HG02642 (cell line): Measurements from ENCODE around the gene ZFYVE26.
"Not testable (repeated sequence)": the region's sequence is repeated elsewhere in the genome, so short reads cannot be mapped to it uniquely, and the experiment has no call there.

ENCODE experiments used
- ATAC-seq: cut with Tn5 transposase; IDR thresholded peaks from one replicate; pipeline ENCODE4 v1.9.1; 2021; ENCODE audit warnings: mild to moderate bottlenecking; ENCODE audit not compliant: unreplicated experiment, poor library complexity

Gene ZFYVE26

DNA sequence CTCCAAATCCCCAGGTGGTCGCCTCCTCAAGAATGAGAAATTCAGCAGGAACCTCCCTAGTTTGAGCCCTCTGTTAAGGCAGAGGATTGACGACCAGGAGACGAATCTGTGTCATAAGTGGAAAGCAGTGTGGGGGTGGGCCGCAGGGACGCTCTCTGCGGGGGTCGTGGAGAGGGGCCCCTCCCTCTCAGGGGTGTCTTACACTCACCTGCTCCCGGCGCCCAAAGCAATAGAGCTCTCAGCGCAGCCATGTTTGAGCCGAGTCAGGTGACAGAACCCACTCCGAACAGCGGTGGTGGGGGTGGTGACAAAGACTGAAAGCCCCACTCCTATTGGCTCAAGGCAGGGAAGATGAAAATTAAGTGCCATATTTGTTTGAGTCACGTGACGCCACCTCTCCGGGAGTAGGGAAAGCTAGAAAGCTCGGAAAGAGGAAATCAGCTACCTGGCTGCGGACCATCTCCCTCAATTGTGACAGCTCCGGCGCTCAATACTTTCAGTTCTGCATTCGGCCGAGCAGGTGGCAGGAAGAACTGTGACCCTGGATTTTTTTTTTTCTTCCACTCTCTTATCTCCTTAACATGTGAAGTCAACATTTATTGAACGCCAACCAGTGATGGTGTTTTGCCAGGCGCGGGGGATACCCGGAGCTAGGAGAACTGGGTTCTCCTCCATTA lies at the start of gene ZFYVE26:
Gene ZFYVE26 (minus strand): TSS at position 265 of the 677 bp plus-strand sequence. CDS start 627 bp downstream, outside the sequence.
- ATAC-seq, result peak; percentile 88

DNA sequence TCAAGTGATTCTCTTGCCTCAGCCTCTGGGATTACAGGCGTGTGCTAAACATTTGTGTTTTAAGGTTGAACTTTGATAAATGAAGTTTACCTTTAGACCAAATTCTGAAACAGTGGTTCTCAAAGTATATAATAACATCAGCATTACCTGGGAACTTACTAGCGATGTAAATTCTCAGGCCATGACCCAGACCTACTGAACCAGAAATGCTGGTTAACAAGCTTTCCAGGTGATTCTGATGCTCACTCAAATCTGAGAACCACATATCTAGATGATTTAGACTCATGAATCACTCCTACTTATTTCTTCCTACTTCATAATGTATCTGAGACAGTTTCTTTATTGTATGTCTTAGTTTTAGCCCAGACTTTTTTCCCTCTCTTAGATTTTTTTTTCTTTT lies 46.8 kb upstream of the ZFYVE26 start:
- no peak for ATAC-seq

DNA sequence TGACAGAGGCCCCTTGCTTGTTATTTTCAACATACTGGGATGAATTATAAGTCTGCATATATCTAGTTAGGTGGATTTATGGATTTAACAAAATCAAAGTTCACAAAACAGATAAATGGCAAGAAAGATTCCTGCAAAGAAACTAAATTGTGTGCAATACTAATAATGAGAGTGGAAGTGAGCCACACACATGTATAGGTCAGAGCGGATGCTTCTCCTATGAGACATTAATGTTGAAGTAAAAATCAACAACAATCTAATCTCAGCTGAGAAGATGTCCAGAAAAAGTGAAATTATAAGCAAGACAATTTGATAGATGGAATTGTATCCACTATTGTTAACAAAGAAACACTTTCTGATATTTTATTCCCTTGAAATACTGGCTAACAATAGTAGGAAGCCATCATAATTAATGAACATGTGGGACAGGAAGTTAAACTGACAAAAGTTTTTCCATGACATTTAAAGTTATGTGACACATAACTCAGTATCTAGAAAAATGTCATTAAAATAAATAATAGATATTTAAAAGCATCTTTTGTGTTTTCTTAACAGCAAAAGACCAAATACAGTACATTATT lies 42.9 kb upstream of the ZFYVE26 start:
- ATAC-seq, result no peak

DNA sequence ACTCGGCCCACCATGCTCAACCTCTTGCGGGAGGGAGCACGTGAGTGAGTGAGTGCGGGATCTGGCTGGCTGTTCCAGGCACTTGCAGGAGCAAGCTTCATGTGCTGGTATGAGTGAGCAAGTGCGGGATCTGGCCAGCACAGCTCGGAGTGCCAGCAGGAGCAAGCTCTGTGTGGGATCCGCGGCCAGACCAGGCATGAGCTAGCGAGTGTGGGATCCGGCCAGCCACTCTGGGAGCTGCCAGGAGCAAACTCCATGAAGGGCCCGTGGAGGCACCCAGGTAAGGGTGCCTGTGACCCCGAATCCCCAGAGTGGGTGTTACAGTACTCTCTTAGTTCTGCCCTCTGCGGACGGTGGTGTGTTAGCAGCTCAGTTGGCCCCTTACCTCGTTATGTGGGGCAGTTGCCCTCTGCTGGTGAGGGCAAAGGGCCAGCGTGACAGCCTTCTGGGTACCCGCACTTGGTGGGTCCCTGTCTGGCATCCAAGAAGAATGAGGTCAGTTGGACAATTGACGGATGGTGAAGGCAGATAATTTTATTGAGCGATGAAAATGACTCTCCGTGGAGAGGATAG lies 41.5 kb upstream of the ZFYVE26 start:
- no peak for ATAC-seq

DNA sequence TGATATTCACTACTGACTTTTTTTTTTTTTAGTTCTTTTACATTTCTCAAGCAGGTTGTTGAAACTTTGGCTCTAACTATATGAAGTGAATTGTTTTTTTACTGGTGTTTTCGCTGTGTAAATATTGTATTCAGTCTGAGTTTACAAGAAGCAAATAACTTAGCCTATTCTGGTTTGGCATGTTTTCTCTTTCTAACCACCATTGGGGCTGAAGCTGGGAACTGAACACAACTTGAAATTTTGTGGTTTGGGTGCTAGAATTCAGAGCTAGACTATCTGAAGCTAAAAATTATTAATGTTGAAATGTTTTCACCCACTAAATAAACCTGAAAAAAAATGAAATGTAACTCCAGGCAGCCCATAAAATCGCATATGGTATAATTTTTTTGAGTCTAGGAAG lies 40.4 kb upstream of the ZFYVE26 start:
- no peak for ATAC-seq

DNA sequence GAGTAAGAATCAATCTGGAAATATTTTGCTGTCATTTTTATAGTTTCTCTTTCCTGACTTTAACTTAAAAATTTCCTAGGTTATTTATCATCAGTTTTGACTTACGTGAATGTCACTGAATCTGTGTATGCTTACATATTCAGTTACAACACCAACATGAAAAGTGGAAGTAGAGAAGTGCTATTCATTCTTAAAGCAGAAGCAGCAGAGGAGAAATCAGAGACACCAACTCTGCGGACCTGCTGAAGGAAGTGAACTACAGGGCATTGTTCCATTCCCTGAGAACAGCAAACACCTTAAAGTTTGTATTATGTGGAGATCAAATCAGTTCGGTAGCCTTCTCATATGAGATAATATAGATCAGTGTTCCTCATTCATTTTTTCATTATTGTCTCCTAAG lies 37.3 kb upstream of the ZFYVE26 start:
- no peak for ATAC-seq

DNA sequence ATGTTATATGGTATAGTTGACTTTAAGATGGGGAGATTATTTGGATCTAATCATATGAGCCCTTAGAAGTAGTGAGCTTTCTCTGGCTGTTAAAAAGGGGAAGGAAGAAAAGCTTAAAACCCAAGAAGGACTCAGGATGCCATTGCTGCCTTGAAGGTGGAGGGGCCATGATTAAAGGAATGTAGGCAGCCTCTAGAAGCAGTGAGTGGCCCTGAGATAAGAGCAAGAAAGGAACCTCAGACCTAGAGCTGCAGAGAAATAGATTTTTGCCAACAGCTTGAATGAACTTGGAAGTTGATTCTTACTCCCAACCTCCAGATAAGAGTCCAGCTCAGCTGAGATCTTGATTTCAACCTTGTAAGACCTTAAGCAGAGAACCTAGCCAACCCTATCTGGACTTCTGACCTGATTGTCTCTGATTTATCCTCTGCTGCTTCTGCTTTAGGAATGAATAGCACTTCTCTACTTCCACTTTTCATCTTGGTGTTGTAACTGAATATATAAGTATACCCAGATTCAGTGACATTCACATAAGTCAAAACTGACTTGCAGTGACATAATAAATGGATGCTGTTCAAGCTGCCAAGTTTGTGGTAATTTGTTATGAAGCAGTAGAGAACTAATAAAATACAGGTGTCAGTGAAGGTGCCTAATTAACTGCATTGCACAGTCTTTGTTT lies 36.7 kb upstream of the ZFYVE26 start:
- no peak for ATAC-seq

DNA sequence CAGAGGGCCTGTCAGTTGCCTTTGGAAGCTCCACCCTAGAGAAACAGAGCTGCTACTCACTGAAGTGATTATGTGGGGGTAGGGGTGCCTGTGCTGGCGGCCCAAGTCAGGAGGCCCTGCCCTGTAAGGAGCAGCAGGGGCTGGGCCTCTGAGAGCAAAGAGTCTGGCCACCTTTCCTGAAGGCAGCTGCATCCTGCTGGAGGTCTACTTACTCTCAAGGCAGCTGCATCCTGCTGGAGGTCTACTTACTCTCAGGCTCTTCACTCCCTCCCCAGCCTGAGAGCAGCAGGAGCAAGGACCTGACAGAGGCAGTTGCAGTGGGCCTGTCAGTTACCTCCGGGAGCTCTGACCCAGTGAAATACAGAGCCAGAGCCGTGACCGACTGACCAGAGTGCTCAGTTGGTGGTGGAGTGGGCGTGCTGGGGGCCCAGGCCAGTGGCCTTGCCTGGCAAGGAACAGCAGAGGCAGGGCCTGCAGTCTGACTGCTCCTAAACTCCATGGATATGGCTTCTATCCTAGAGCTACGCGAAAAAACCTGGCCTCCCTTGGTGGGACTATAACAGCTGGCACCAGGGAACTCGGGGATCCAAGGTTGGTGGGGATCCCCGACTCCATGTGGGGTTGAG lies 35.5 kb upstream of the ZFYVE26 start:
- no peak for ATAC-seq

DNA sequence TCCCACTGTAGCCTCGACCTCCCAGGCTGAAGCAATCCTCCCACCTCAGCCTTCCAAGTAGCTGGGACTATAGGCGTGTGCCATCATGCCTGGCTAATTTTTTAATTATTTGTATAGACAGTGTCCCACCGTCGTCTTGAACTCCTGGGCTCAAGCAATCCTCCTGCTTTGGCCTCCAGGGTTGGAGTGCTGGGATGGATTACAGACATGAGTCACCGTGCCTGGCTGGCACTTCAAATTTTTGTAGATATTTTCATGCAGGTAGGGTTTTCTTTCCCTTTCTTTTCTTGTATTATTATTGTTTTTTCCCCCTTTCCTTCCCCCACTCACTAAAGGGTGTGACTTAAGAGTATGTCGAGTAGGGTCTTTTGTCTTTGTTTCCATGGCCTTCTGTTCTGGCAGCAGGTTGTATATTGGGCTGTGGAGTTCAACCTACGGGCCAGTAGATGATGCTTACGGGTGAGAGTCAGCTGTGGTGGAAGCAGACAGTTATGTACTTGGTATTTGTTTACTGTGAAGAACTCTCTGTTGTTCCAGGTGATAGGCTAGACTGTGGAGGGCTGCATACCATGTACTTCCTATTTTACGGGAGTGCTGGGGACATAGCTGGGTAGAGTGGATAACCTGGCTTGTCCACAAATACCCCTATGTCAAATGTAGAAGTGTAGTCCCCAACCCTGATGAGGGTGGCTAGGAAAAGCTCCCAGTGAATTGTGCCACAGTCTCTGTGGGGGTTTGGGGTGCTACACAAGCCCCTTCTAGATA lies 33.9 kb upstream of the ZFYVE26 start:
- no peak for ATAC-seq

DNA sequence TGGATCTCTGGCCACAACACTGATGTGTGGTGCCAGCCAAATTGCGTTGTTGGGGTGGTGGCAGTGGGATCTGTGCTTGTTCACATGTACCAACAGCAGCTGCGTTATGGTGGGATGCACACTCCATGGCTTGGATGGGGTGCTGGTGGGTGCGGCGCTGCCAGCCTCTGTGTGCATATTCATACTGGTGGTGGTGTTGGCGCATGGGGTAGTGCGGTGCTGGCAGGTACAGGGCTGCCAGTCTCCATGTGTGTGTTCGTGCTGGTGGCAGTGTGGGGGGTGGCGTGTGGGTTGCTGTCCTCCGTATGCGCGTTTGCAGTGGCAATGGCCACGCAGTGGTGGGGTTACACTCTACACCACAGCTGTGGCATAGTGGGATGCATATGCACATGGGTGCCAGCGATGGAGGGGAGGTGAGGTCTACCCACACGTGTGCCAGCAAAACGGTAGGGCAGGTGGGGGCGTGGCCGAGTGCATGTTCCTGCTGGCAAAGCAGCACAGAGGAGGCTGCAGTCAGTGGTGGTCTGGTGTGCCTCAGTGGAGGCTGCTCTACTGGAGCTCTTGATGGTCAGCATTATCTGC lies 29.7 kb upstream of the ZFYVE26 start:
- no peak for ATAC-seq

DNA sequence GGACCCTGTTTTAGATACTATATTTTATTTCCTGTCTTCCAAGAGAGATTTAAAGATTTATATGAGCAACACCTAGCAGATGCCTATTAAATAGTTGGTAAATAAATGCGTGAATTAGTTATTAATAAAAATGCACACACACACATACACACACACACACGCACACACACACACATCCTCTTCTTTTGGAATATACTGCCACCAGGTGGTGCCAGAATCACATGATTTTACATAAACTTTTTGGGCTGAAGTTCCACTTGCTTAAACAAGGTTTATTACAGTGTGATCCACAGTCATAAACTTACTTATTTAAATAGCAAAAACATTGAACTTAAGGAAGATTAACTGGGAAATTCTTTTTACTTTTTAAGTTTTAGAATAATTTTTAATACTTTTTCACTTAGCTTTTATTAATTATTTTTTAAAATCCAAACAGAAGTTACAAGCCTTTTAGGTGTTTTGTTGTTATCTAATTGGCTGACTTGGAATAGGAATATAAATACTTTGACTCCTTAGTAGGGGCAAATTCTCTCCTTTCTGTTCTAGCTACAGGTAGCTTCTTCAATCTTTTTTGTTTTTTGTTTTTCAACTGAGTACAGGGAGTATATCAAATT lies 20.7 kb upstream of the ZFYVE26 start:
- no peak for ATAC-seq

DNA sequence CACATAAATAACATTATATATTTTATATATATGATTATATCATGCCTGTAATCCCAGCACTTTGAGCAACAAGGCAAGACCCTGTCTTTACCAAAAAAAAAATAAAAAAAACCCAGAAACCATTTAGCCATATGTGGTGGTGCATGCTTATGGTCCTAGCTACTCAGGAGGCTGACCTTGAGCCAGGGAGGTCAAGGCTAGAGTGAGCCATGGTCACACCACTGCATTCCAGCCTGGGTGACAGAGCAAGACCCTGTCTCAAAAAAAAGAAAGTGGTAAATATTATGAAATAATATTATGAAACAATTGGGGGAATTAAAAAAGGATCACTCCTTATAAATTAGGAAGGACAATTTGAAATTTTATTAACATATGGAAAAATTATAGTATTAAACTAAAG lies 19.2 kb upstream of the ZFYVE26 start:
- no peak for ATAC-seq

DNA sequence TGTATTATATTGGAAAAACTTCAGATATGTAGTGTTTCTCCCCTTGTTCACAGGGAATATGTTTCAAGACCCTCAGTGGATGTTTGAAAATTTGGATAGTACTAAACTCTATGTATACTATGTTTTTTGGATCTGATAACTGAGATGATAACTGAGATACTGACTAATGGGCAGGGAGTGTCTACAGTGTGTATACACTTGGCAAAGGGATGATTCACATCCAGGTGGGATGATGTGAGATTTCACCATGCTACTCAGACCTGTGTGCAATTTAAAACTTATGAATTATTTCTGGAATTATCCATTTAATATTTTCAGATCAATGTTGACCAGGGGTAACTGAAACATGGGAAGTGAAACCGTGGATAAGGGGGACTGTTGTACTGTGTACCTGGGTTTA lies 17.0 kb upstream of the ZFYVE26 start:
- no peak for ATAC-seq

DNA sequence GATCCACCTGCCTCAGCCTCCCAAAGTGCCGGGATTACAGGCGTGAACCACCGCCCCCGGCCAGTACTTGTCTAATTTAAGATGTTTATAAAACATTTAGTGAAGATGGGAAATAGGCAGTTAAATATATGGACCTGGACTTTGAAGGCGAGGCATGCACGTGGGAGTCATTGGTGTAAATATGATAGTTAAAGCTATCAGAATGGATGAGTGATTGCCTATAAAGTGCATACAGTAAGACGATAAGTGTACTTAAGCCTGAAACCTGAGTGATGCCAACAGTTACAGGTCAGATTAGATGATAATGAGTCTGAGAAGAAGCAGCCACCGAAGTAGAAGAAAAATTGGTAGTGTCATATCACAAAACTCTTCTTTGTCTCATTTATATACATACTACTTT lies 14.7 kb upstream of the ZFYVE26 start:
- no peak for ATAC-seq

DNA sequence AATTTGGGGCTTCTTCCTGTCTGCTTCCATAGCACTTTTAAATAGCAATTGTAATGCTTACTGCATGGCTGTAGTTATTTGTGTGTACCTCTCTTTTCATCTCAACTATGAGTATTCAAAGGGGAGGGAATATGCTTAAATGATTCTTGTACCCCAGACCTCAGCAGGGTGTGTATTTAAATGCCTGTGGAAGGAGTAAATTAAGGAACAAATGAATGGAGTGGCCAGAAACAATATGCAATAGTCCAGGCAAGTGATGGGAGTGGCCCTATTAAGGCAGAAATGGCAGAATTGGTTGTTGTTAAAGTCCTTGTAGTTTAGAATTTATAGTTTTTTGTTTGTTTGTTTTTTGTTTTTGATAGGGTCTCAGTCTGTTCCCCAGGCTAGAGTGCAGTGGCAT lies 4.7 kb upstream of the ZFYVE26 start:
- no peak for ATAC-seq

DNA sequence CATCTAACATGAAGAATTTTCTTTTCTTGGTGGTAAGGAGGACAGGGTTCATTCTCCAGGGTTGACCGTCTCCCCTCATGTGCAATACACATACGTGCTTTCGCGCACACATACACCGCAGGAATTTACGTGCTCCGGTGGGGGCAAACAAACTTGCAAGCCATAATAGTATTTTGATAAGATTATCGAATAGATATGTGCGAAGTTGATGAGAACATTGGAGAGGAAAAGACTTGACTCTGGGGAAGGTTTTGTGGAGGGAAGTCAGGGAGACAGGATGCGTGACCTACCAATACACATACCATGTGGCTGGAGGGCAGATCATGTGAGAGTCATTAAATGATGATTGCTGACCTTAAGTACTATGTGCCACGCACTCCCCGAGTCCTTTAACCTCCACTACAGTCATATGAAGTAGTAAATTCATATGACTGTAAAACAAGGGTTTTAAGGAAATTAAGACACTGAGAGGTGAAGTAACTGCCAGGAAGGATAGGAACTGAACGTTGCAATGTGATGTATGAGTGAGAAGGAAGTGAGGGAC lies 4.1 kb upstream of the ZFYVE26 start:
- ATAC-seq, result no peak

DNA sequence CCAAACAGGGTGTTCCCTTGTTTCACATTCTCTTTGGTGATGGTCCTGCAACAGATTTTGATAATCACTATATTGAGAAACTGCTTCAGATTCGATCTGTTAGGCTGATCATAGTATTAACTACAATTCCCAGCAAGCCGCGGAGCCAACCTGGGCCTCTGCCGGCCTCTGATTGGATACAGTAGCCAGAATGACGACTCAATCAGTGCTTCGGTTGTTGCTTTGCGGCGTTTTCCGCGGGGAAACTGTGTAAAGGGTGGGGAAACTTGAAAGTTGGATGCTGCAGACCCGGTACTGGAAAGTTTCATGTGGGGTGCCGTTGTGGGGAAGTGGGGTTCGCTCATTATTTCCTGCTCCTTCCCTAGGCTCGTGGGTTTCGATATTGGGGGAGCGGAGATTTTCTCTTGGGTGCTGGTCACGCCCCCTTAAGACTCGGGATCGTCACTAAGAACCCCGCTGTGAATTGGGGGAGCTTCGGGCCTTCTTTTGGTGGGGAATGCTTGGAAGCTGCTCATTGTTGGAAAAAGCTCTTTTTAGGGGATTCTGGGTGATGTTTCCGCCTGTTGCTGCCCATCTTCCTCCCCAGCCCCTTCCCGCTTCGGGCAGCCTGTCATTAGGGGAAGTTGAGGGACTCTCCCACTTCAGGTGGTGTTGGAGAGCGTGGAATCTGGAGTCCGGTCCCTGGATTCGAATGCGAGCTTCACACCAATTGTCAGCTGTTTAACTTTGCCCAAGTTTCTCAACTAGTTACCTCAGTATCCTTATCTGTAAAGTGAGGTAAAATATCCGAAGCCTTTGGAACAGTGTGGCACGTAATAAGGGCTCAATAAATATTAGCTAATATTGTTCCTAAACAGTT lies 3.4 kb upstream of the ZFYVE26 start, which contains the start of gene RAD51B:
Gene RAD51B (plus strand): TSS at position 217 of the 859 bp plus-strand sequence.
- ATAC-seq, result peak; percentile 60

DNA sequence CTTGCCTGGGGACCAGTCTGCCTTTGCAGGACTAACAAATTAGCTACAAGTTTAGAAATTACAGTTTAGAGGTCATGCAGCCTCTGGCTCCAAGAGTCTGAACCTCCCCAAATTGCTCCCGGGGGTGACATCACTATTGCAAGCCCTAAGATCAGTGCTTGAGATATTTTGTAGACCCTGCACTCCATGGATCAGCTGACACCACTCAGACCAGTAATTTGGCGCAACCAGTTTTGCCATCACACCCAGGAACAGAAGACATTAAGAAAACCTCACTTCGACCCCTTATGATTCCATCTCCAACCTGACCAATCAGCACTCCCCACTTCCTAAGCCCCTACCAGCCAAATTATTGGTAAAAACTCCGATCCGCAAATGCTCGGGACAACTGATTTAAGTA lies 2.1 kb upstream of the ZFYVE26 start:
- ATAC-seq, result not testable (repeated sequence)
